Right lung (tissue), 10 donors: ENCODE measurements around the gene VGLL2. TPM values are rescaled to one million over a fixed set of nuclear protein-coding genes. Genes with fewer than 3 reads are reported as not detected.
A peak's percentile ranks its signal among the peaks of the same experiment; 100 is the strongest.
"Not testable (repeated sequence)": the region's sequence is repeated elsewhere in the genome, so short reads cannot be mapped to it uniquely, and the experiment has no call there.

Experiments
- DNase-seq, 2 donors: peaks; one replicate each; pipeline ENCODE4 v3.0.0-alpha.2; 2013
- long read RNA-seq, 8 donors: transcript quantifications; one replicate each; lab custom pipeline, GENCODE V29; 2026
- polyA plus RNA-seq, 5 donors: library from polyadenylated mRNA; unstranded; fragments of 120-200 nt; gene quantifications; one replicate each; pipeline versions ENCODE4 v1.2.1 to v1.2.3, GENCODE V29; 2013; ENCODE audit warnings: inconsistent platforms in 1 of 5, low replicate concordance in 1 of 5; ENCODE audit not compliant: insufficient read length in 5 of 5, insufficient read depth in 1 of 5

VGLL2 gene
- 1 to 10 TPM in 1 of 5 donors, not detected in 4; 4.0 TPM for polyA plus RNA-seq
- long read RNA-seq, donor 1 = 0 reads
- long read RNA-seq, donor 2 = 0 reads
- long read RNA-seq, donor 3 = 0 reads
- long read RNA-seq, donor 4 = 0 reads
- long read RNA-seq, donor 5 = 0 reads
- long read RNA-seq, donor 6 = 0 reads
- long read RNA-seq, donor 7 = 0 reads
- long read RNA-seq, donor 8 = 0 reads

- peak; percentile 45 for DNase-seq
Measured at GRCh38 chr6:117265410-117266256, at the start of gene VGLL2. TSS of gene VGLL2 (plus strand) at chr6:117265558. CDS start at chr6:117265764, 206 bp downstream.

- DNase-seq = no peak
Measured at GRCh38 chr6:117222861-117223260, 42.5 kb upstream of the VGLL2 start.

GRCh38 chr6:117226778-117227177 lies 38.6 kb upstream of the VGLL2 start:
- no peak for DNase-seq

- DNase-seq = no peak
Measured at GRCh38 chr6:117227245-117227962, 38.0 kb upstream of the VGLL2 start.

GRCh38 chr6:117228202-117228601 lies 37.2 kb upstream of the VGLL2 start:
- no peak for DNase-seq

GRCh38 chr6:117229870-117230269 lies 35.5 kb upstream of the VGLL2 start:
- no peak for DNase-seq

GRCh38 chr6:117231466-117231865 lies 33.9 kb upstream of the VGLL2 start:
- DNase-seq = no peak

GRCh38 chr6:117232196-117232595 lies 33.2 kb upstream of the VGLL2 start:
- no peak for DNase-seq

GRCh38 chr6:117233145-117233544 lies 32.2 kb upstream of the VGLL2 start:
- DNase-seq = no peak

GRCh38 chr6:117237561-117237960 lies 27.8 kb upstream of the VGLL2 start:
- DNase-seq = no peak

- DNase-seq = not testable (repeated sequence)
Measured at GRCh38 chr6:117244571-117244970, 20.8 kb upstream of the VGLL2 start.

- DNase-seq = not testable (repeated sequence)
Measured at GRCh38 chr6:117244979-117245378, 20.4 kb upstream of the VGLL2 start.

GRCh38 chr6:117253785-117254184 lies 11.6 kb upstream of the VGLL2 start:
- no peak for DNase-seq

- DNase-seq = no peak
Measured at GRCh38 chr6:117262799-117263198, 2.6 kb upstream of the VGLL2 start.

- no peak for DNase-seq
Measured at GRCh38 chr6:117263353-117263927, 1.9 kb upstream of the VGLL2 start.

GRCh38 chr6:117264369-117264691 lies 1.0 kb upstream of the VGLL2 start:
- no peak for DNase-seq

GRCh38 chr6:117264692-117265409 lies 507 bp upstream of the VGLL2 start:
- DNase-seq = no peak

GRCh38 chr6:117266257-117267053 lies 1.1 kb downstream of the VGLL2 start:
- no peak for DNase-seq

- no peak for DNase-seq
Measured at GRCh38 chr6:117267054-117267347, 1.6 kb downstream of the VGLL2 start.

- no peak for DNase-seq
Measured at GRCh38 chr6:117267766-117268534, 2.6 kb downstream of the VGLL2 start.
